T-helper 2 cell treated with Interferon-gamma antibody and Interleukin-4, amounts not matched to agents 5 μg/mL and 100 μg/mL, for 36 hours (primary cell): Measurements from ENCODE around the gene STXBP6.

ENCODE experiments used
- DNase-seq: peaks from one replicate; pipeline ENCODE4 v3.0.0; 2021; ENCODE audit warnings: low spot score
- H3K27ac Mint-ChIP-seq: one replicate; pipeline ENCODE4 v1.8.0; 2021; ENCODE audit warnings: mild to moderate bottlenecking, mixed read lengths
- H3K27me3 Mint-ChIP-seq: one replicate; pipeline ENCODE4 v1.8.0; 2021; ENCODE audit warnings: low read depth, mixed read lengths
- H3K36me3 Mint-ChIP-seq: one replicate; pipeline ENCODE4 v1.8.0; 2021; ENCODE audit warnings: low read depth, mixed read lengths
- H3K4me1 Mint-ChIP-seq: one replicate; pipeline ENCODE4 v1.8.0; 2021; ENCODE audit warnings: low read depth, mixed read lengths
- H3K4me3 Mint-ChIP-seq: one replicate; pipeline ENCODE4 v1.8.0; 2022; ENCODE audit warnings: mild to moderate bottlenecking, moderate library complexity, mixed read lengths
- H3K9me3 Mint-ChIP-seq: one replicate; pipeline ENCODE4 v1.8.0; 2021; ENCODE audit warnings: mixed read lengths

Gene STXBP6

GRCh38 chr14:25049568-25050268 lies at the start of gene STXBP6:
Gene STXBP6, minus strand, starts transcription at chr14:25050147. Its CDS starts 75,329 bp downstream, at chr14:24974818.
- no peaks in the 10 kb centered on the region for H3K9me3 Mint-ChIP-seq
- DNase-seq, result no peak
- peak within 1 kb of the TSS; percentile 55 for H3K4me3 Mint-ChIP-seq
- no peaks in the 10 kb centered on the region for H3K36me3 Mint-ChIP-seq
- H3K27me3 Mint-ChIP-seq, result peaks cover 51% of the 10 kb centered on the region
- H3K27ac Mint-ChIP-seq, result no peak within 1 kb of the TSS
- H3K4me1 Mint-ChIP-seq, result peaks cover 2% of the 10 kb centered on the region

- Mint-ChIP-seq H3K9me3 (no peaks in the 10 kb centered on the region), H3K4me3 (no peak overlapping the region), H3K4me1 (no peaks in the 10 kb centered on the region), H3K36me3 (no peaks in the 10 kb centered on the region), H3K27ac (no peak overlapping the region), H3K27me3 (no peaks in the 10 kb centered on the region)
- no peak for DNase-seq
These were observed 47.2 kb upstream of the STXBP6 start for GRCh38 chr14:25097120-25097519.

GRCh38 chr14:25095736-25096437 lies 45.9 kb upstream of the STXBP6 start:
- Mint-ChIP-seq H3K27me3 (no peaks in the 10 kb centered on the region), H3K4me3 (no peak overlapping the region), H3K36me3 (no peaks in the 10 kb centered on the region), H3K4me1 (no peaks in the 10 kb centered on the region), H3K9me3 (no peaks in the 10 kb centered on the region), H3K27ac (no peak overlapping the region)
- DNase-seq, result no peak

- DNase-seq, result no peak
- Mint-ChIP-seq H3K27ac (no peak overlapping the region), H3K36me3 (no peaks in the 10 kb centered on the region), H3K4me1 (no peaks in the 10 kb centered on the region), H3K27me3 (no peaks in the 10 kb centered on the region), H3K4me3 (no peak overlapping the region), H3K9me3 (no peaks in the 10 kb centered on the region)
These were observed 44.4 kb upstream of the STXBP6 start for GRCh38 chr14:25094171-25094907.

- Mint-ChIP-seq H3K4me1 (no peaks in the 10 kb centered on the region), H3K36me3 (no peaks in the 10 kb centered on the region), H3K27me3 (peaks cover 2% of the 10 kb centered on the region), H3K4me3 (no peak overlapping the region), H3K9me3 (no peaks in the 10 kb centered on the region), H3K27ac (no peak overlapping the region)
- DNase-seq, result no peak
These were observed 42.4 kb upstream of the STXBP6 start for GRCh38 chr14:25092258-25092740.

GRCh38 chr14:25090716-25091454 lies 40.9 kb upstream of the STXBP6 start:
- no peak overlapping the region for H3K27ac Mint-ChIP-seq
- no peaks in the 10 kb centered on the region for H3K36me3 Mint-ChIP-seq
- peaks cover 2% of the 10 kb centered on the region for H3K27me3 Mint-ChIP-seq
- H3K4me1 Mint-ChIP-seq, result no peaks in the 10 kb centered on the region
- no peaks in the 10 kb centered on the region for H3K9me3 Mint-ChIP-seq
- H3K4me3 Mint-ChIP-seq, result no peak overlapping the region
- no peak for DNase-seq

GRCh38 chr14:25090256-25090655 lies 40.3 kb upstream of the STXBP6 start:
- no peaks in the 10 kb centered on the region for H3K9me3 Mint-ChIP-seq
- DNase-seq, result no peak
- no peak overlapping the region for H3K4me3 Mint-ChIP-seq
- no peaks in the 10 kb centered on the region for H3K4me1 Mint-ChIP-seq
- H3K36me3 Mint-ChIP-seq, result no peaks in the 10 kb centered on the region
- H3K27me3 Mint-ChIP-seq, result peaks cover 2% of the 10 kb centered on the region
- no peak overlapping the region for H3K27ac Mint-ChIP-seq

- no peak for DNase-seq
- Mint-ChIP-seq H3K36me3 (no peaks in the 10 kb centered on the region), H3K4me3 (no peak overlapping the region), H3K27me3 (peaks cover 2% of the 10 kb centered on the region), H3K9me3 (no peaks in the 10 kb centered on the region), H3K4me1 (no peaks in the 10 kb centered on the region), H3K27ac (no peak overlapping the region)
These were observed 39.5 kb upstream of the STXBP6 start for GRCh38 chr14:25089496-25089895.

- Mint-ChIP-seq H3K4me1 (no peaks in the 10 kb centered on the region), H3K36me3 (no peaks in the 10 kb centered on the region), H3K27ac (no peak overlapping the region), H3K9me3 (no peaks in the 10 kb centered on the region), H3K27me3 (peaks cover 2% of the 10 kb centered on the region), H3K4me3 (no peak overlapping the region)
- no peak for DNase-seq
These were observed 37.0 kb upstream of the STXBP6 start for GRCh38 chr14:25086821-25087396.

- no peak overlapping the region for H3K4me3 Mint-ChIP-seq
- no peak for DNase-seq
- H3K36me3 Mint-ChIP-seq, result no peaks in the 10 kb centered on the region
- no peak overlapping the region for H3K27ac Mint-ChIP-seq
- H3K9me3 Mint-ChIP-seq, result no peaks in the 10 kb centered on the region
- no peaks in the 10 kb centered on the region for H3K4me1 Mint-ChIP-seq
- peaks cover 2% of the 10 kb centered on the region for H3K27me3 Mint-ChIP-seq
These were observed 36.1 kb upstream of the STXBP6 start for GRCh38 chr14:25086081-25086480.

- no peak overlapping the region for H3K4me3 Mint-ChIP-seq
- H3K36me3 Mint-ChIP-seq, result no peaks in the 10 kb centered on the region
- DNase-seq, result no peak
- no peaks in the 10 kb centered on the region for H3K9me3 Mint-ChIP-seq
- no peak overlapping the region for H3K27ac Mint-ChIP-seq
- no peaks in the 10 kb centered on the region for H3K27me3 Mint-ChIP-seq
- H3K4me1 Mint-ChIP-seq, result no peaks in the 10 kb centered on the region
These were observed 30.7 kb upstream of the STXBP6 start for GRCh38 chr14:25080682-25081081.

- Mint-ChIP-seq H3K4me3 (no peak overlapping the region), H3K36me3 (no peaks in the 10 kb centered on the region), H3K27ac (no peak overlapping the region), H3K4me1 (no peaks in the 10 kb centered on the region), H3K27me3 (no peaks in the 10 kb centered on the region), H3K9me3 (no peaks in the 10 kb centered on the region)
- DNase-seq, result no peak
These were observed 29.4 kb upstream of the STXBP6 start for GRCh38 chr14:25079311-25079710.

GRCh38 chr14:25074099-25074685 lies 24.2 kb upstream of the STXBP6 start:
- Mint-ChIP-seq H3K4me3 (no peak overlapping the region), H3K36me3 (no peaks in the 10 kb centered on the region), H3K27ac (no peak overlapping the region), H3K27me3 (no peaks in the 10 kb centered on the region), H3K4me1 (no peaks in the 10 kb centered on the region), H3K9me3 (no peaks in the 10 kb centered on the region)
- no peak for DNase-seq
